OCI-M1 (cell line): ENCODE data around the gene ZNF559.
A peak's percentile ranks its signal among the peaks of the same experiment; 100 is the strongest.

Experiments used
- DNase-seq: peaks from one replicate; lab custom pipeline; 2025; lab: John Stamatoyannopoulos, UW

Gene ZNF559

GRCh38 chr19:9354651-9355050, 30.7 kb downstream of the ZNF559 start:
- DNase-seq = no peak

DNA sequence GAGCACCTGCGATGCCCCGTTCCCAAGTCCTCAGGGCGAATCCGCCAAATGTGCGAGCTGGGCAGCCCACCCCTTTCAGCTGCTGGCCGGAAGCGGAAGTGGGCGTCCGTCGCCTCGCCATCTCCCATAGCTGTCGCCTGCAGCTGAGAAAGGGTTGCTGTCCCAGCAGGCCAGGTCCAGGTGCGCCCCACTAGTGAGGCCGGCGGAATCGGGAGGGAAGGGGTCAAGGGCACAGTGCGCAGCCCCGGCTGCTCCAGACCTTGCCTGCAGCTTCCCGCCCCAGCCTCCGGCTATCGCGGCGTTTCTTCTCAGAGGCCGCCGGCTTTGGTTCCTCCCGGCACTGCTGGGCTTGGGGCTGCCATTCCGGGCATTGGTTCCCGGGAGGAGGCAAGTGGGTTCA, 38.9 kb downstream of the ZNF559 start, which contains the start of gene ZNF177:
TSS of gene ZNF177 (plus strand) at position 109 of the 400 bp plus-strand sequence. CDS start 15,299 bp downstream, outside the sequence.
- peak; percentile 91 for DNase-seq

DNA sequence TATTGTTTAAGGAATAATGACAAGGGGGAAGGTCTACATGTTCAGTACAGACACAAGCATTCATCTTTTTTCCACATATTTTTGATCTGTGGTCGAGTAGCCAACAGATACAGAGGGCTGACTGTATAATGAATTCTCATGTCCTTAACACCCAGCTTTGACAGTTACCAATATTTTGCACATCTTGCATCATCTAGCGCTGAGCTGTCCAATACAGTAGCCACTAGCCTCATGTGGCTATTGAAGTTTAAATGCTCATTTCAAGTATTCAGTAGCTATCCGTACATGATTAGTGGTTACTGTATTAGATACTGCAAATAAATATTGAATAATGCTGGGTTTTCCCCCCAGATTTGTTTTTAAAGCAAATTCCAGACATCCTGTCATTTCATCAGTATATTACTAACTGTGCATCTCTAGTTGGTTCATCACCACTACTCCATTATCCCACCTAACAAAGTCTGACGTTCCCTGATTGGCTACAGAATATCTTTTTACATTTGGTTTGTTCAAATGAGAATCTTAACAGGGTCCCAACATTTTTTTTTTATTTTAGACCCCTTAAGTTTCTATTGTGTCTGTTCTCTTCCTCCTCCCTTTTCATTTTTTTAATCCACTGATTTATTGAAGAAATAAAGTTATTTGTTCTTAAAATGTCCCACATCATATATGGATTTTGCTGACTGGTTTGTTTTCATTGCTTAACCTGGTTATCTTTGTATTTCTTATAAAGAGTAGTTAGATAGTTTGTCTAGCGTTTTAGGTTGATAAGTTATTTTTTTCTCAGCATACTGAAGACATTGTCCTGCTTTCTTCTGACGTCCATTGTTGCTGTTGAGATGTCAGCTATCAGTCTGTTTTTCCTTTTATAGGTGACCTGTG, 47.0 kb downstream of the ZNF559 start:
- peak; percentile 81 for DNase-seq

DNA sequence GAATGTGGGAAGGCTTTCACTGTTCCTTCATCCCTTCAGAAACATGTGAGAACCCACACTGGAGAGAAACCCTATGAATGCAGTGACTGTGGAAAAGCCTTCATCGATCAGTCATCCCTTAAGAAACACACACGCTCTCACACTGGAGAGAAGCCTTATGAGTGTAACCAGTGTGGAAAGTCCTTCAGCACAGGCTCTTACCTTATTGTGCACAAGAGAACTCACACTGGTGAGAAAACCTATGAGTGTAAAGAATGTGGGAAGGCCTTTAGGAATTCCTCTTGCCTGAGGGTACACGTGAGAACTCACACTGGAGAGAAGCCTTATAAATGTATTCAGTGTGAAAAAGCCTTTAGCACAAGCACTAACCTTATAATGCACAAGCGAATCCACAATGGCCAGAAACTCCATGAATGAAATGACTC, 57.4 kb downstream of the ZNF559 start:
- peak; percentile 42 for DNase-seq
